GM18951 (cell line): ENCODE measurements around the gene RNF2.
"Not testable (repeated sequence)": the region's sequence is repeated elsewhere in the genome, so short reads cannot be mapped to it uniquely, and the experiment has no call there.

Experiments
- POLR2A ChIP-seq: IDR thresholded peaks from 4 replicates; pipeline ENCODE4 v1.6.1; 2011; ENCODE audit warnings: mild to moderate bottlenecking; ENCODE audit not compliant: insufficient read length, insufficient read depth; ENCODE audit errors: extremely low read depth
- in situ Hi-C: fragments of 300-500 bp; cut with MboI; formaldehyde crosslinking; loops from one replicate; pipeline ENCODE4 v1.12.0; 2022; ENCODE audit warnings: low sequenced_read_pairs, mixed read lengths, inconsistent platforms; ENCODE audit not compliant: unreplicated experiment

The RNF2 gene

GRCh38 chr1:185059950-185060571 lies 14.7 kb downstream of the RNF2 start:
- no peak for TF ChIP-seq POLR2A
- in situ Hi-C loops = no loop called here

DNA sequence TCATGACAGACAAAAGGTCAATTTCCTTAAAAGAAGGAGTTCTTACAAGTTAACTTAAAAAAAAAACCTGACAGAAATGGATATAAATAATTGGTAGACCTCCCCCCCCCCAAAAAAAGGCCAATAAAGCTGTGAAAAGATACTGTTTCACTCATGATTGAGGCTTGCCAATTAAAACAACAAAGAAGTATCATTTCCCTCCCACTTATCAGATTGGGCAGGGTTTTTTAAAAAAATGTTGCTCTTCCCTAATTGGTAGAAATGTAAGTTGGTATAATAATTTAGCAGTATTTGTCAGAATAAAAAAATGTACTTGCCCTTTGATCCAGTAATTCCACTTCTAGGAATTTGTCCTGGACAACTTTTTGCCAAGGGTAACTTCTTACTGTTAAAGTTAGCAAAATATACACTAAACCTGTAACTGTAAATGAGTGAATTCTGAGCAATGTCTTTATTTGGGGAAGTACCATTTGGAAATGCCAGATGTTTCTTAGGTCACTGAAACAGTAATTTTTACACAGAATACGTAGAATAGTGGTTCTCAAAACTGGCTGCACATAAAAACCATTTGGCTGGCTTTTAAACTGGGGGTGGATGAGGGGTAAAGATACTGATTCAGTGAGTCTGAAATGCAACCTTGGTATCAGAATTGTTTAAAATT lies 17.5 kb downstream of the RNF2 start:
- in situ Hi-C loops = no loop called here
- no peak for TF ChIP-seq POLR2A

DNA sequence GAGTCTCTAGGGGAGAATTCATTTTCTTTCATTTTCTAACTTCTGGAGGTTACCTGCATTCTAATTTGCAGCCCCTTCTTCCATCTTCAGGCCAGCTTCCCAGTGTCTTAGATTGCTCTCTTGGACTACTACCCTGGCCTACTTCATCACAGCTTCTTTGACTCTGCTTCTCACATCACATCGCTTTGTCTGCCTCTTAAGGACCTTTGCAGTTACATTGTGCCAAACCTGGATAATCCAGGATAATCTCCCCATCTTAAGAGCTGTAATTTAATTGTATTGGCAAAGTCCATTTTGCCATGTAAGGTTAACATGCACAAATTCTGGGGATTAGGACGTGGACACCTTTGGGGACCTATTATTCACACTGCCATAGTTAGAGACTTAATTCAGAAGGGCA lies 18.4 kb downstream of the RNF2 start:
- no peak for TF ChIP-seq POLR2A
- in situ Hi-C loops = no loop called here

DNA sequence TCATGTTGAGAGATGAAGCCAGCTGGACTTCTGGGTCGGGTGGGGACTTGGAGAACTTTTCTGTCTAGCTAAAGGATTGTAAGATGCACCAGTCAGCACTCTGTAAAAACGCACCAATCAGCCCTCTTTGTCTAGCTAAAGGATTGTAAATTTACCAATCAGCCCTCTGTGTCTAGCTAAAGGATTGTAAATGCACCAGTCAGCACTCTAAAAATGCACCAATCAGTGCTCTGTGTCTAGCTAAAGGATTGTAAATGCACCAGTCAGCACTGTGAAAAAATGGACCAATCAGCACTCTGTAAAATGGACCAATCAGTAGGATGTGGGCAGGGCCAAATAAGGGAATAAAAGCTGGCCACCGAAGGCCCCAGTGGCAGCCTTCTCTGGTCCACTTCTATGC lies 19.6 kb downstream of the RNF2 start:
- in situ Hi-C loops = not testable (repeated sequence)

GRCh38 chr1:185066181-185066580 lies 20.8 kb downstream of the RNF2 start:
- in situ Hi-C loops = no loop called here
- TF ChIP-seq POLR2A = no peak

- no peak for TF ChIP-seq POLR2A
- in situ Hi-C loops = no loop called here
Observed at GRCh38 chr1:185068341-185068740, 23.0 kb downstream of the RNF2 start.

- no peak for TF ChIP-seq POLR2A
- in situ Hi-C loops = no loop called here
Observed at GRCh38 chr1:185069202-185069772, 23.9 kb downstream of the RNF2 start.

DNA sequence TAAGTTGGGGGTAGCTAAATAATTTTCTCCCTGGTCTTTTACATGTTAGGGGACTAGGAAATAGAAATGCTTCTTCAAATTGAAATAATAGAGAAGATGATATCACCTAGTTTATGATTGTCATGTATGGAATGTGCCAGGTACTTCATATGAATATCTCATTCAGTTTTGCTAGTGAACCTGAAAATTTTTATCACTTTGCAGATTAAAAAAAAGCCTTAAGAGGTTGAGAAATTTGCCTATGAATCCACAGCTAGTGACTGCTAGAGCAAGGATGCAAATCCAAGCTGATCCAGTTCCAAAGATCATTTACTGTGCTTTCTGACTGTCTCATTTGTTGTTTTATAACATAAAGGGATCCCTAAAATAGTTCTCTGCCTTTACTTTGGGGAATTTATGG lies 24.7 kb downstream of the RNF2 start:
- in situ Hi-C loops = no loop called here
- TF ChIP-seq POLR2A = no peak

GRCh38 chr1:185073725-185074124 lies 28.4 kb downstream of the RNF2 start:
- no peak for TF ChIP-seq POLR2A
- in situ Hi-C loops = no loop called here

- in situ Hi-C loops = no loop called here
- no peak for TF ChIP-seq POLR2A
Observed at GRCh38 chr1:185074307-185074706, 28.9 kb downstream of the RNF2 start.

DNA sequence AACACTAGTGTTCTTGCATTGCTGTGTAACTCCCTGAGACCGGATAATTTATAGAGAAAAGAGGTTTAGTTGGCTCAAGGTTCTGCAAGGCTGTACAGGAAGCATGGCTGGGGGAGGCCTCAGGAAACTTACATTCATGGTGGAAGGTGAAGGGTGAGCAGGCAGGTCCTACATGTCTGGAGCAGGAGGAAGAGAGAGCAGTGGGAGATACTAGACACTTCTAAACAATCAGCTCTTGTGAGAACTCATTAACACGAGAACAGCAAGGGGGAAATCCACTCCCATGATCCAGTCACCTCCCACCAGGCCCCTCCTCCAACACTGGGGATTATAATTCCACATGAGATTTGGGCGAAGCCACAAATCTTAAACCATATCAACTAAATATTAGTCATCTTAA lies 30.1 kb downstream of the RNF2 start:
- in situ Hi-C loops = no loop called here
- no peak for TF ChIP-seq POLR2A

DNA sequence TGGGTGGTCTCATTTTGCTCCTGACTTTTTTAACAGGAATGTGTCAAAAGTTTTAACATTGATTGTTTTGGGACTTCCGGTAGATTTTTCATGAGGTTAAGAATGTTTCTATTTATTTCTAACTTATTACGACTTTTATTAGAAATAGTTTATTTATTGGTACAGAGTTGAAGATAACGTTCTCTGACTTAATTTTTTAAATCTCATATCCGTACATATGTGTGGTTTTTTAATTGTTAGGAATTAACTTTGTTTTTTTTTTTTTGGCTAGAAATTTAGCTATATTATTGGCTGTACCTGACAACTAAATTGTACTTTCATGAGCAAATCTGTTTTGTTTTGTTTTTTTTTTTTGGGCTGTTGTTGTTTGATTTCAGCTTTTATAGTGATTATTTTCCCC lies 32.0 kb downstream of the RNF2 start:
- no peak for TF ChIP-seq POLR2A
- in situ Hi-C loops = no loop called here

DNA sequence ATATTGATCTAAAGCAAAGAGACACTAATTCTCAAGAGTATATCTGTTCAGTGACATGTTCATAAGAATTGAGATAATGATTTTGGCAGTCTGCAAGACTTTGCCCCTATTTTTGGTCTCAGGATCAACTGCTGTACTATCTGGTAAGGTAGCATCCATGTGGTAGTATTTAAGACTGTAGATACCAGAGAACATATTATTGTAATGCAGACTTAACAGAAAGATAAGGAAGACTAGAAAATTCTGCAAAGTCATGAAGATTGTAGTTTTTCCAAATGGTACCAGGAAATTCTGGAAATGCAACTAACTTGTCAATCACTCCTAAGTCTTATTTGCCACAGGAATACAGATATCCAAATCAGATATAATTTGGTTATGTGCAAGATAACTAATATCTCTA lies 35.1 kb downstream of the RNF2 start:
- TF ChIP-seq POLR2A = no peak
- in situ Hi-C loops = no loop called here

DNA sequence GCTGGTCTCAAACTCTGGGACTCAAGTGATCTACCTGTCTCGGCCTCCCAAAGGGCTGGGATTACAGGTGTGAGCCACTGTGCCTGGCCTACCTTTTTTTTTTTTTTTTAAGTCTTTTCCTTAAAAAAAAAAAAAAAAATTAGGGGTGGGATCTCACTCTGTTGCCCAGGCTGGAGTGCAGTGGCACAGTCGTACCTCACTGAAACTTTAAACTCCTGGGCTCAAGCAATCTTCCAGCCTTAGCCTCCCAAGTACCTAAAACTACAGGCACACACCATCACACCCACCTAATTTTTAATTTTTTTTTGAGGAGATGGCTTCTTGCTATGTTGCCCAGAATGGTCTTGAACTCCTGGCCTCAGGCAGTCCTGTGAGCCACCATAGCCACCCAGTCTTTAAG lies 38.5 kb downstream of the RNF2 start:
- no peak for TF ChIP-seq POLR2A
- in situ Hi-C loops = no loop called here

GRCh38 chr1:185087101-185087500 lies 41.7 kb downstream of the RNF2 start:
- TF ChIP-seq POLR2A = no peak
- in situ Hi-C loops = no loop called here

GRCh38 chr1:185087746-185088145 lies 42.4 kb downstream of the RNF2 start:
- in situ Hi-C loops = no loop called here
- no peak for TF ChIP-seq POLR2A
